K562 (cell line): Measurements from ENCODE around the gene PRR29. TPM values are rescaled to one million over a fixed set of nuclear protein-coding genes. Genes with fewer than 3 reads are reported as not detected.

Source experiments
- ARID4B ChIP-seq: sonication (generic); formaldehyde crosslinking; IDR thresholded peaks from 2 replicates; pipeline ENCODE4 v1.8.0; 2022; ENCODE audit warnings: mild to moderate bottlenecking, missing genetic modification reagents
- FOXK2 ChIP-seq, 2 experiments: fragments of 450-650 bp; IDR thresholded peaks in 1 of 2; conservative IDR thresholded peaks in 1 of 2; 2 replicates each; pipeline ENCODE4 v1.6.1; 2016; ENCODE audit warnings: low read depth in 2 of 2, mild to moderate bottlenecking in 1 of 2
- FOXP1 ChIP-seq: sonication (generic); formaldehyde crosslinking; IDR thresholded peaks from 2 replicates; pipeline ENCODE4 v1.8.0; 2022; ENCODE audit warnings: mild to moderate bottlenecking, missing genetic modification reagents
- HNRNPLL ChIP-seq: fragments of 200-400 bp; formaldehyde crosslinking; IDR thresholded peaks from 2 replicates; pipeline ENCODE4 v1.6.1; 2017; ENCODE audit warnings: low read length, low read depth, mild to moderate bottlenecking; ENCODE audit not compliant: poor library complexity, severe bottlenecking
- MTA3 ChIP-seq: fragments of 450-650 bp; formaldehyde crosslinking; IDR thresholded peaks from 2 replicates; pipeline ENCODE4 v1.6.1; 2017; ENCODE audit warnings: mild to moderate bottlenecking, borderline replicate concordance
- NBN ChIP-seq: fragments of 450-650 bp; IDR thresholded peaks from 2 replicates; pipeline ENCODE4 v1.6.1; 2016; ENCODE audit warnings: low read depth, mild to moderate bottlenecking
- NR4A1 ChIP-seq, 2 experiments: fragments of 250-450 bp in 1 of 2; fragments of 450-650 bp in 1 of 2; sonication (Bioruptor Pico) in 1 of 2; IDR thresholded peaks; 2 replicates each; pipeline versions ENCODE4 v1.4.0 to v1.6.1; 2016 to 2020; ENCODE audit warnings: mild to moderate bottlenecking in 2 of 2, missing compliant biosample characterization in 1 of 2, missing genetic modification characterization in 1 of 2, moderate library complexity in 1 of 2
- RAD21 ChIP-seq, 2 experiments: fragments of 250-450 bp in 1 of 2; fragments of 450-650 bp in 1 of 2; sonication (Bioruptor Pico) in 1 of 2; formaldehyde crosslinking in 1 of 2; IDR thresholded peaks in 1 of 2; conservative IDR thresholded peaks in 1 of 2; 2 replicates each; pipeline versions ENCODE4 v1.4.0 to v1.8.0; 2020 to 2022; ENCODE audit warnings: mild to moderate bottlenecking in 2 of 2, moderate library complexity in 1 of 2
- SIN3B ChIP-seq: fragments of 450-650 bp; IDR thresholded peaks from 2 replicates; pipeline ENCODE4 v1.6.1; 2017; ENCODE audit warnings: low read depth, mild to moderate bottlenecking, moderate library complexity
- SNIP1 ChIP-seq: fragments of 450-650 bp; IDR thresholded peaks from 2 replicates; pipeline ENCODE4 v1.7.1; 2017; ENCODE audit warnings: low read depth, mild to moderate bottlenecking
- SNRNP70 ChIP-seq: fragments of 200-400 bp; formaldehyde crosslinking; optimal IDR thresholded peaks from 2 replicates; pipeline ENCODE3; 2017; ENCODE audit warnings: low read depth, low read length
- TCF7 ChIP-seq: sonication (generic); IDR thresholded peaks from 2 replicates; pipeline ENCODE4 v1.6.1; 2016; ENCODE audit warnings: antibody characterized with exemption, borderline replicate concordance
- ZNF197 ChIP-seq: fragments of 200-800 bp; sonication (Bioruptor generic); IDR thresholded peaks from 2 replicates; pipeline ENCODE4 v1.6.1; 2016; ENCODE audit warnings: low read depth, missing genetic modification characterization, missing compliant biosample characterization
- ZNF444 ChIP-seq: fragments of 250-450 bp; sonication (Bioruptor Pico); IDR thresholded peaks from 2 replicates; pipeline ENCODE4 v1.4.0; 2020; ENCODE audit warnings: mild to moderate bottlenecking, moderate library complexity
- ZNF639 ChIP-seq, 2 experiments: fragments of 200-800 bp in 1 of 2; sonication (Bioruptor generic) in 1 of 2; sonication (generic) in 1 of 2; formaldehyde crosslinking in 1 of 2; IDR thresholded peaks in 1 of 2; conservative IDR thresholded peaks in 1 of 2; 2 replicates each; pipeline versions ENCODE4 v1.5.0 to v1.6.1; 2016 to 2020; ENCODE audit warnings: missing compliant biosample characterization in 1 of 2, missing genetic modification characterization in 1 of 2, missing genetic modification reagents in 1 of 2
- polyA plus RNA-seq, 8 experiments: library from polyadenylated mRNA; depleted of rRNA in 4 of 8; stranded (reverse) in 5 of 8; unstranded in 3 of 8; fragments of >200 nt; fragmentation: Nextera tagmentation in 2 of 8; fragmentation: Illumina TruSeq in 1 of 8; extraction: Ambion mirVana in 2 of 8; extraction: Trizol in 1 of 8; gene quantifications; 2 replicates each; pipeline versions ENCODE4 v1.2.1 to v1.2.3, GENCODE V29; 2011 to 2014; ENCODE audit warnings: inconsistent platforms in 1 of 8, missing spikeins in 1 of 8
- total RNA-seq, 7 experiments: library from RNA; depleted of rRNA in 6 of 7; stranded (reverse); fragments of >200 nt in 6 of 7; fragmentation: Illumina TruSeq in 2 of 7; extraction: Trizol in 2 of 7; gene quantifications; 2 replicates each; pipeline versions ENCODE4 v1.2.1 to v1.2.3, GENCODE V29; 2011 to 2021; ENCODE audit warnings: low replicate concordance in 1 of 7
- TF ChIP-seq, protein P1 (sequence below): sonication (generic); formaldehyde crosslinking; IDR thresholded peaks from 2 replicates; pipeline ENCODE4 v1.8.0; 2022; ENCODE audit warnings: mild to moderate bottlenecking, missing genetic modification reagents
- TF ChIP-seq, protein P2 (sequence below): fragments of 200-400 bp; formaldehyde crosslinking; IDR thresholded peaks from 2 replicates; pipeline ENCODE4 v1.6.1; 2017; ENCODE audit warnings: mild to moderate bottlenecking, low read depth, low read length, moderate library complexity

Gene PRR29
- total and polyA plus RNA-seq, 9 of the 15 experiments (the other 6 are each of a cell fraction or from before 2014, with no cell fraction given), result 0.08 to 0.58 (median 0.15) TPM; not detected in 5

DNA sequence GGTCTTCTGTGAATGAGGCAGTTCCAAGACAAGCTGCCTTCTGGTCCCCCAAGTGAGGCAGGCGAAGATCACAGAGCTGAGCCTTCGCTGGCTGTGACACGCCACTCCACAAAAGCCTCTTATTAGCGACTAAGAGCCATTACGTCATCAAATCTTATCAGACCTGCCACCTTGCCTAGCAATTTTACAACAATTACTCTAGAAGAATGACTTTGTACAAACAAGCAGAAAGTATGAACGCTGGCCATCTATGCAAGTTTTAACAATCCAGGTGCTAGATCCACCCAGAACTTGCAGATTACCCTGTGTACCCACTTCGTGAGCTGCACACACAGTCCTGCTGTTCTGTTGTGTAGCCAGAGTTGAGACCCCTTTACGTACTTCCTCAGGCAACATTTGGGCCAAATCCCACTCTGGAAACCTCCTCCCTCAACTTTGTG lies 26.1 kb downstream of the PRR29 start (continued):
- no peak for TF ChIP-seq ARID4B (CRISPR knock-in tag)
- TF ChIP-seq ZNF639 (CRISPR knock-in tag; conservative IDR thresholded peaks at IDR 0.05 in 1 of 2, IDR thresholded peaks at IDR 0.05 in 1 of 2), result peak in 1 of 2 experiments; percentile 73; a peak in 1 of 4 replicates
- no peak for TF ChIP-seq ZNF444 (CRISPR knock-in tag)
- TF ChIP-seq NR4A1 (CRISPR knock-in tag; IDR thresholded peaks at IDR 0.05), result no peak
- TF ChIP-seq NR4A1 (tag; IDR thresholded peaks at IDR 0.05), result no peak
- TF ChIP-seq, protein P1, sequence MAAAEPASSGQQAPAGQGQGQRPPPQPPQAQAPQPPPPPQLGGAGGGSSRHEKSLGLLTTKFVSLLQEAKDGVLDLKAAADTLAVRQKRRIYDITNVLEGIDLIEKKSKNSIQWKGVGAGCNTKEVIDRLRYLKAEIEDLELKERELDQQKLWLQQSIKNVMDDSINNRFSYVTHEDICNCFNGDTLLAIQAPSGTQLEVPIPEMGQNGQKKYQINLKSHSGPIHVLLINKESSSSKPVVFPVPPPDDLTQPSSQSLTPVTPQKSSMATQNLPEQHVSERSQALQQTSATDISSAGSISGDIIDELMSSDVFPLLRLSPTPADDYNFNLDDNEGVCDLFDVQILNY, result no peak
- TF ChIP-seq SNIP1, result no peak
- TF ChIP-seq, protein P2, sequence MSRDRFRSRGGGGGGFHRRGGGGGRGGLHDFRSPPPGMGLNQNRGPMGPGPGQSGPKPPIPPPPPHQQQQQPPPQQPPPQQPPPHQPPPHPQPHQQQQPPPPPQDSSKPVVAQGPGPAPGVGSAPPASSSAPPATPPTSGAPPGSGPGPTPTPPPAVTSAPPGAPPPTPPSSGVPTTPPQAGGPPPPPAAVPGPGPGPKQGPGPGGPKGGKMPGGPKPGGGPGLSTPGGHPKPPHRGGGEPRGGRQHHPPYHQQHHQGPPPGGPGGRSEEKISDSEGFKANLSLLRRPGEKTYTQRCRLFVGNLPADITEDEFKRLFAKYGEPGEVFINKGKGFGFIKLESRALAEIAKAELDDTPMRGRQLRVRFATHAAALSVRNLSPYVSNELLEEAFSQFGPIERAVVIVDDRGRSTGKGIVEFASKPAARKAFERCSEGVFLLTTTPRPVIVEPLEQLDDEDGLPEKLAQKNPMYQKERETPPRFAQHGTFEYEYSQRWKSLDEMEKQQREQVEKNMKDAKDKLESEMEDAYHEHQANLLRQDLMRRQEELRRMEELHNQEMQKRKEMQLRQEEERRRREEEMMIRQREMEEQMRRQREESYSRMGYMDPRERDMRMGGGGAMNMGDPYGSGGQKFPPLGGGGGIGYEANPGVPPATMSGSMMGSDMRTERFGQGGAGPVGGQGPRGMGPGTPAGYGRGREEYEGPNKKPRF, result no peak
- no peak for TF ChIP-seq SNRNP70
- TF ChIP-seq FOXP1 (CRISPR knock-in tag), result no peak
- 0 out of 2 replicates have a peak, but pooled peaks have one; percentile 55 for TF ChIP-seq ZNF197 (CRISPR knock-in tag)
- peak; percentile 71; the same call in 1 of the 2 replicates for TF ChIP-seq MTA3
- no peak for TF ChIP-seq NBN
- peak in 1 of 2 experiments; percentile 16; a peak in 1 of 4 replicates for TF ChIP-seq RAD21 (CRISPR knock-in tag; conservative IDR thresholded peaks at IDR 0.05 in 1 of 2, IDR thresholded peaks at IDR 0.05 in 1 of 2)
- TF ChIP-seq TCF7, result no peak
- no peak for TF ChIP-seq SIN3B
- TF ChIP-seq HNRNPLL, result no peak
- peak; percentile 40 to 42; a peak in 2 of 4 replicates for TF ChIP-seq FOXK2 (conservative IDR thresholded peaks at IDR 0.05 in 1 of 2, IDR thresholded peaks at IDR 0.05 in 1 of 2; ENCODE audit: low read depth in 2 of 2)
